Central memory CD8-positive, alpha-beta T cell (primary cell): ENCODE results near the gene TICAM2.
A peak's percentile ranks its signal among the peaks of the same experiment; 100 is the strongest.
"Not testable (repeated sequence)": the region's sequence is repeated elsewhere in the genome, so short reads cannot be mapped to it uniquely, and the experiment has no call there.

ENCODE experiments used
- ATAC-seq: fragments of 150-1000 bp; cut with Tn5 transposase; replicated peaks from 2 replicates; pipeline ENCODE4 v1.10.0; 2022; ENCODE audit warnings: mild to moderate bottlenecking, moderate FRiP score, moderate number of reproducible peaks; ENCODE audit not compliant: poor library complexity, severe bottlenecking; ENCODE audit errors: extremely low read depth
- DNase-seq, 2 donors: peaks; one replicate each; pipeline ENCODE4 v3.0.0; 2021; ENCODE audit warnings: low spot score in 2 of 2
- H3K27ac Mint-ChIP-seq: one replicate; pipeline ENCODE4 v1.8.0; 2022; ENCODE audit warnings: low read depth, mild to moderate bottlenecking, moderate library complexity, mixed read lengths
- H3K27me3 Mint-ChIP-seq: one replicate; pipeline ENCODE4 v1.8.0; 2022; ENCODE audit warnings: mixed read lengths
- H3K36me3 Mint-ChIP-seq: one replicate; pipeline ENCODE4 v1.8.0; 2022; ENCODE audit warnings: mild to moderate bottlenecking, moderate library complexity, mixed read lengths; ENCODE audit not compliant: insufficient read depth
- H3K4me1 Mint-ChIP-seq: one replicate; pipeline ENCODE4 v1.8.0; 2022; ENCODE audit warnings: mixed read lengths
- H3K4me3 Mint-ChIP-seq: one replicate; pipeline ENCODE4 v1.8.0; 2022; ENCODE audit warnings: mild to moderate bottlenecking, moderate library complexity, mixed read lengths
- H3K9me3 Mint-ChIP-seq: one replicate; pipeline ENCODE4 v1.8.0; 2022; ENCODE audit warnings: mixed read lengths

Gene TICAM2, protein sequence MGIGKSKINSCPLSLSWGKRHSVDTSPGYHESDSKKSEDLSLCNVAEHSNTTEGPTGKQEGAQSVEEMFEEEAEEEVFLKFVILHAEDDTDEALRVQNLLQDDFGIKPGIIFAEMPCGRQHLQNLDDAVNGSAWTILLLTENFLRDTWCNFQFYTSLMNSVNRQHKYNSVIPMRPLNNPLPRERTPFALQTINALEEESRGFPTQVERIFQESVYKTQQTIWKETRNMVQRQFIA

DNA sequence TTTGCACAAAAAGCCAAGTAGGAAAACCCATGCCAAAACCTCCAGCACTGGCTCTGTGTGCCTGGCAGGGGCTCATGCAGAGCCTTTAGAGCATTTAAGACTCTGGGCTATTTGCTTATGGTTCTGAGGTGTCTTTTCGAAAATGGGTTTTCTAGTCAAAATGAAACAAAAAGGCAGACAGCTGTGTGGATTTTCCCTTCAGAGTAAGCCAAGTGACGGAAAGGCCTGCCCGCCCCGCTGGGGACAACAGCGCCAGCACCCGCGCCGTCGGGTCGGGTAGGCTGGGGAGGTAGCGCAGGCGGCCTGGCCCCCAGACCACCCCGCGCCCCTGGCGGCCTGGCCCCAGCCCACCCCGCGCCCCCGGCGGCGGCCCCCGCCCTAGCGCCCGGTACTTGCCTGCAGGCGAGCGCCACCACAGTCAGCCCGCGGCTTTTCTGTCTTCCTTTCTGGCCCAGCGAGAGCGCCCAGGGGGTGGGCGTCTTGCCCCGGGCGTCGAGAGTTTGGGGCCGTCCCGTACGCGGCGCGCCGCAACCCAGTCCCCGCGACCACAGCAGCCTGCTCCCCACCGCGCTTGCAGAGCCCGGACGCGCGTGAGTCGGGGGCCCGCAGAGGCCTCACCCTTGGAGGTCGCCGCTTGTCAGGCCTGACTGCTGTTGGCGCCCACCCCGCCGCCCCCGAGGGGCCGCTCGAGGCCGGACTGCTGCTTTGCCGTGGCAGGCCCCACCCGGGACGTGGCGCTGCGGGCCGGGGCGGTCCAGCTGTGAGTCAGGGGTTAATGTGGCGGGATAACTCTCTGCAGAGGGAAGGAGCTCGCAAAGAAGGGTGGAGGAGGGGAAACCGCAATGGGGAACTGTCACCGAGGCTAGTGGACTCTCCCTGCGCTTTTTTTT lies at the start of gene TICAM2:
TICAM2 (minus strand) TSS at position 779 of the 890 bp plus-strand sequence. CDS start 21,223 bp downstream, outside the sequence.
- Mint-ChIP-seq H3K36me3 (peaks cover 11% of the 10 kb centered on the region), H3K4me1 (peaks cover 33% of the 10 kb centered on the region), H3K27me3 (no peaks in the 10 kb centered on the region), H3K9me3 (no peaks in the 10 kb centered on the region), H3K27ac (peak within 1 kb of the TSS; percentile 52), H3K4me3 (peak within 1 kb of the TSS; percentile 67)
- DNase-seq (peak; percentile 21 to 32), ATAC-seq (peak; percentile 74)

DNA sequence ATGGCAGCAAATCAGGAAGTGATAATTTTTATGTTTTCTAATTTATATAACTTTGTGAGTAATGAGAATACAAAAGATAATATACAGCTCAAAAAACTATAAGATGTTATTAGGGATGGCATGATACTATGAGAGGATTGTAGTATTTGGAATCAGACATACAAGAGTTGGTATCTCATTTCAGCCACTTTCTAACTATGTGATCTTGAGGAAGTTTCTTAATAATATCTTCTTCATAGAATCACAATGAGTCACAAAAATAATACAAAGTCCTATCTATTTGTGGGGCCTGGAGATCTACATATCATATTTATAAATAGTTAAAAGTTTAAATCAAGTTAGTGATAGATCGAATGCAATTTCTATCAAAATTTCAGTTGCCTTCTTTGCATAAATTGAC lies 47.3 kb upstream of the TICAM2 start:
- Mint-ChIP-seq H3K27me3 (peaks cover 18% of the 10 kb centered on the region), H3K4me3 (no peak overlapping the region), H3K27ac (no peak overlapping the region), H3K4me1 (no peaks in the 10 kb centered on the region), H3K9me3 (no peaks in the 10 kb centered on the region), H3K36me3 (no peaks in the 10 kb centered on the region)
- no peak for ATAC-seq
- no peak for DNase-seq

DNA sequence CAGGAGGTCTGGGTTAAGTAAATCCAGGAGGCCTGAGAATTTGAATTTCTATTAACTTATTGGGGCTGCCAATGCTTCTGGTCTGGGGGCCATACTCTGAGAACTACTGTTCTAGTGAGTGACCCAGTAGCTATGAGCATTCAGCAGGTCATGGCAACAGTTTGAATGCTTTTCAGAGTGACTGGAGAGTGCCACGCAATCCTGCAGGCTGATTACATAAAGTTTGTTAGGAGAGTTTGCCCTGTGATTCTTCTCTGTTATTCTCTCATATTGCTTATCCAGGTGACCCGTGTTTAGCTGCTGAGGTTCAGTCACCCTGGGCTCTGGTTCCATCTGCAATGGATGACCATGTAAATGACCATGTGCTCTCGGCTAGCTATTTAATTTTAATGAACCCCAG lies 45.8 kb upstream of the TICAM2 start:
- ATAC-seq, result no peak
- Mint-ChIP-seq H3K27ac (no peak overlapping the region), H3K27me3 (peaks cover 33% of the 10 kb centered on the region), H3K36me3 (no peaks in the 10 kb centered on the region), H3K9me3 (no peaks in the 10 kb centered on the region), H3K4me1 (no peaks in the 10 kb centered on the region), H3K4me3 (no peak overlapping the region)
- DNase-seq, result no peak

DNA sequence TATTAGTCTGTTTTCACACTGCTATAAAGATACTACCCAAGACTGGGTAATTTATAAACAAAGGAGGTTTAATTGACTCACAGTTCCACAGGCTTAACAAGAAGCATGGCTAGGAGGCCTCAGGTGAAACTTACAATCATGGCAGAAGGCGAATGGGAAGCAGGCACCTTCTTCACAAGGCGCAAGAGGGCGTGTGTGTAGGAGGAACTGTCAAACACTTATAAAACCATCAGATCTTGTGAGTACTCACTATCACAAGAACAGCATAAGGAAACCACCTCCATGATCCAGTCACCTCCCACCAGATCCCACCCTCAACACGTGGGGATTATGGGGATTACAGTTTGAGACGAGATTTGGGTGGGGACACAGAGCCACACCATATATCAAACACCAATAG lies 43.1 kb upstream of the TICAM2 start:
- DNase-seq, H3K9me3 Mint-ChIP-seq, H3K27ac Mint-ChIP-seq, H3K36me3 Mint-ChIP-seq, H3K4me3 Mint-ChIP-seq, H3K4me1 Mint-ChIP-seq, ATAC-seq: not testable (repeated sequence)
- peaks cover 38% of the 10 kb centered on the region for H3K27me3 Mint-ChIP-seq

DNA sequence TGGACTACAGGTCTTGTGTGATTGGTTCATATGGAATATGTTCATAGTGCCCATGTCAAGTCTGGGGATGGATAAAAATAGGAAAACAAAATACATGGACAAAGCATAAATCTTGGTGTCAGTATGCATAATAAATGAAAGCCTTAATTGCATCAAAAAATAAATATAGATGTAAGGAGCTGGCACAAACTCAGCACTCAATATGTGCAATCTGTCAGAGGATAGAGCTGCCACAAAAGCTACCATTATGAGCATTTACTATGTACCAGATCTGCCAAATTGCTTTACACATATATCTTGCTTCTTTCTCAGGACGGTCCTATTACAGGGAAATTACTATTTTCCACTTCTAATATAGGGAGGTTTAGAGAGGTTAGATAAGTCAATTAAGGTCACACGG lies 41.8 kb upstream of the TICAM2 start:
- Mint-ChIP-seq H3K27me3 (peaks cover 38% of the 10 kb centered on the region), H3K9me3 (no peaks in the 10 kb centered on the region), H3K27ac (no peak overlapping the region), H3K36me3 (peaks cover 2% of the 10 kb centered on the region), H3K4me3 (no peak overlapping the region), H3K4me1 (no peaks in the 10 kb centered on the region)
- ATAC-seq (no peak), DNase-seq (no peak)

DNA sequence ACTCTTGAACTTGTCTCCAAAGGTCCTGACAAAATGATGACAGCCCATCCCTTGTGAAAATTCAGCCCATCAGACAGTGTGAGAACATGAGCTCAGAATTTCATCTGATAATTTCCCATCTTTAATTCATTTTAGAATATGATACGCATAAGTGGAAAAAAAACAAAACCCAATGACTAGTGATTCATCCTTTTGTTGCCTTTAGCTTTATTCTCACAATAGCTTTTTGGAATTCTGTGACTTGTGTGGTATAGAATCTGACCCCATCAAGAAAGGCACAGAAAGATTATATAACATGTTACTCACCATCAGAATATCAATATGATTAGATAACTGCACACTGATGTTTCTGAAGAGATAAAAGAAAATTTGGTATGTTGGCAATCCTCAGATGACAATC lies 39.7 kb upstream of the TICAM2 start:
- Mint-ChIP-seq H3K9me3 (no peaks in the 10 kb centered on the region), H3K27me3 (peaks cover 38% of the 10 kb centered on the region), H3K27ac (no peak overlapping the region), H3K36me3 (peaks cover 2% of the 10 kb centered on the region), H3K4me3 (no peak overlapping the region), H3K4me1 (no peaks in the 10 kb centered on the region)
- ATAC-seq (no peak), DNase-seq (no peak)

DNA sequence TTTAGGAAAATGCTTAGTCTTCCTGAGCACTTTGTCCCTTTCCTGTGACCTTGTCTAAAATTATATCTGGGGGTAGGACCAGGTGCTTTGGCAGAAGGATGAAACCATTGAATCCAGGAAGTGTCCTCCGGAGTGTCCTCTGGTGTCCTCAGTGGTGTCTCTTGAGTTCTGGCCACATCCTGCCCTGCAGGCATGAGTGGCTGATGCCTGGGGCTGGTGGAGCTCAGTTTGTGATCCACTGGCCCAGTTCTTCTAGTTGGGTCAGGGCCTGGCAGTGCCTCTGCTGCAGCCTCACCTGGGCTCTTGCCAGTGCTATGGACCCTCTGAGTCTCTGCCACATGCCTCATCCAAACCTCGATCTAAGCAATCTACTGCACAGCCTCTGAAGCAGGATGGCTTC lies 38.0 kb upstream of the TICAM2 start:
- H3K27me3 Mint-ChIP-seq, result peaks cover 27% of the 10 kb centered on the region
- ATAC-seq, result no peak
- H3K4me3 Mint-ChIP-seq, result no peak overlapping the region
- H3K27ac Mint-ChIP-seq, result no peak overlapping the region
- H3K9me3 Mint-ChIP-seq, result no peaks in the 10 kb centered on the region
- H3K4me1 Mint-ChIP-seq, result no peaks in the 10 kb centered on the region
- H3K36me3 Mint-ChIP-seq, result peaks cover 2% of the 10 kb centered on the region
- DNase-seq, result no peak

DNA sequence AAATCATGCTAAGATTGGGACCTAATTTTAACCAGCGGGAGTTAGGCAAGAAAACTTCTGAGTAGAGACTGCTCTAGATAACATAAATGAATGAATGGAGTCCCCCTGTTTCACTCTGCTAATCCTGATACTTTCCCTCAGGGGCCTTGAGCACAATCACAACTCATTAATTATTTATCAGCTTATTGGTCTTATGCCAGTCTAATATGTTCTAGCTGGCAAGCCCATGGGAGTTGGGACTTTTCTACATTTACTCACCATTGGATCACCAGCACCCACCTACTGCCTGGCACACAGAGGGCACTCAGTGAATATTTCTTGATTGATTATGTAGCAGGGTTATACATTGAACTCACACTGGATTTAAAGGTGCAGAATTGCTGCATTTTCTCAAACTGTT lies 37.1 kb upstream of the TICAM2 start:
- Mint-ChIP-seq H3K27me3 (peaks cover 18% of the 10 kb centered on the region), H3K4me1 (peaks cover 5% of the 10 kb centered on the region), H3K4me3 (no peak overlapping the region), H3K27ac (no peak overlapping the region), H3K9me3 (no peaks in the 10 kb centered on the region), H3K36me3 (peaks cover 2% of the 10 kb centered on the region)
- no peak for ATAC-seq
- DNase-seq, result no peak

DNA sequence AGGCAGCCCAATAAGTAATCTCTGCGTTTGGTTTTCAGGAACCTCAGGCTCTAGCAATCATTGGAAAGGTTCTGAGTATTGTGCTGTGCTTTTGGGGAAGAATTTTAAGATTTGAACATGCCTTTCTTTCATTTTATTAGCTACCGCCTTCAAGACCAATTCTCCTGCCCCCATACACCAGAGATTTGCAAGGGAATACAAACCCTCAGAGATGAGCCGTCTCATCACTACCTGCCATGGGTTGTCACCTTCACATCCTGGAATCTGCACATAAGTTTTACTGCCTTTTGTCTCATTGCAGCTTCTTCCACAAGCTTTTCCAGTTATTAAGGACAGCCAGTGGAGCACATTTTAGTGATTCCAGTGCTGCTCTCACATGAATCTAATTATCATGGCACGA lies 35.2 kb upstream of the TICAM2 start:
- H3K27me3 Mint-ChIP-seq, result no peaks in the 10 kb centered on the region
- H3K27ac Mint-ChIP-seq, result no peak overlapping the region
- DNase-seq (no peak), ATAC-seq (no peak)
- no peaks in the 10 kb centered on the region for H3K9me3 Mint-ChIP-seq
- no peak overlapping the region for H3K4me3 Mint-ChIP-seq
- H3K4me1 Mint-ChIP-seq, result peaks cover 6% of the 10 kb centered on the region
- peaks cover 2% of the 10 kb centered on the region for H3K36me3 Mint-ChIP-seq

DNA sequence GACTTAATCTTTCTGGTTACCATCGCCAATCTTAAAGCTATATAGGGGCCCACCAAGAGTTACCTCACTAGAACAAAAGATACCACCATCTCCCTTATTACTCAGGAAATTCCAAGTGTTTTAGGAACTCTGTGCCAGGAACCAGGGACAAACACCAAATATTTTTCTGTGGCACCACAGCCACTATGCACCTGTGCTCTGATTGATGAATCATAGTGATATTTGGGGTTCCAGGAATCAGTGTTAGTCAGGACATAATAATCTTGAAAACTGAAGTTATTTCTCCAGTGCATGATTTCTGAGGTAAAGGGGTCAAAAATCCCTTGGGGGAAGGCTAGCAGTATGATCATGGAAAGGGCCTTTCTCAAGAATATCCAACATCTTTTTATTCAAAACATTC lies 33.7 kb upstream of the TICAM2 start:
- DNase-seq (no peak), ATAC-seq (no peak)
- no peak overlapping the region for H3K27ac Mint-ChIP-seq
- H3K27me3 Mint-ChIP-seq, result no peaks in the 10 kb centered on the region
- no peak overlapping the region for H3K4me3 Mint-ChIP-seq
- no peaks in the 10 kb centered on the region for H3K9me3 Mint-ChIP-seq
- peaks cover 2% of the 10 kb centered on the region for H3K36me3 Mint-ChIP-seq
- peaks cover 6% of the 10 kb centered on the region for H3K4me1 Mint-ChIP-seq

DNA sequence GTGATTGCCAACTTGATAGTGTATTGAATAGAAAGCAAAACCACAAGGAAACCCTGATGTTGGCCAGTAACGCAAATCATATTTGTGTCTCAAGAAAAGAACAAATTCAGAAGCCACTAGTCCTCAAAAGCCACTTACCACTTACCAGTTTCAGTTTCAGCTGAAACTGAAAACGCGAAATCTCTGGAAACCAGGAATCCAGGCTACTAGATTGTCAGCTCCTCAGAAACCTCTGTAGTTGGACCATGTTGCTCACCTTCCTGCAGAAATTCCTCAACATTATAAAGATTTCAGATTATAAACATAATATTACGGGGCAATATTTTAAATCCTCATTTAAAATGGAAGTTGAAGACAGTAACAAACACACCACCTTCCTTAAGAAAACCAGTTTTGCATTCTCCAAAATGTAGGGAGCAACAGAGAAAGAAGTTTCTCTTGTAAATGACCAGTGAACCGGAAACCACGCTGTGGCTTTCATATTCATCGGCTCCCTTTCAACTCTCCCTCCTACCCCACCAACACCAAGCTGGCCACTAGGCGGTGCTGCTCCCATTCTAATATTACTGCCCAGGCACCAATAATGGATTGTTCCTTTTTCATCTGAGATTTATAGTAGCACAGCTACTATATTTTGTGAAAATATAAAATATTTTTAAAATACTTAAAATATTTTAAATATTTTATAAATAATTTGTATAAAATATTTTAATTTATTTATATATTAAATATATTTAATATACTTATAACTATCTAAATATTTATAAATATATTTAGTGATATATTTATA lies 32.3 kb upstream of the TICAM2 start:
- DNase-seq (peak; percentile 73 to 77), ATAC-seq (peak; percentile 88)
- Mint-ChIP-seq H3K4me1 (peaks cover 6% of the 10 kb centered on the region), H3K27ac (no peak overlapping the region), H3K9me3 (no peaks in the 10 kb centered on the region), H3K4me3 (peak overlapping the region; percentile 67), H3K27me3 (no peaks in the 10 kb centered on the region), H3K36me3 (no peaks in the 10 kb centered on the region)

DNA sequence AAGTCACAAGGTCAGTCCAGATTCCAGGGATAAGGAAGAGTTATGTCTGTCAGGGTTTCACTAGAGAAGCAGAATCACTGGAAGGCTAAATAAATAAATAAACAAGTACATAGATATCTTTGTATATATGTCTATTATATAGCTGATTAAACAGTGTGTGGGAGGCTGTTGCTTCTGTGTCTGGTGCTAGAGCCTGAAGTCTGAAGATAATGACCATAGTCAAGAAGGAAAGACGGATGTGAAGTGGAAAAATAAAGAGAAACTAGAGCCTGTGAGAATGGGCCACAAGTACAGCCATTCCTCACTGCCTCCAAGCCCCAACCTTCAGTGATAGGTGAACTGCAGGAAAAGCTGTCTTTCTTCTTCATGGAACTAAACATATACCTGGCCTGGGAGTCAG lies 27.6 kb upstream of the TICAM2 start:
- Mint-ChIP-seq H3K27ac (no peak overlapping the region), H3K36me3 (peaks cover 7% of the 10 kb centered on the region), H3K27me3 (no peaks in the 10 kb centered on the region), H3K4me1 (peaks cover 12% of the 10 kb centered on the region), H3K9me3 (no peaks in the 10 kb centered on the region), H3K4me3 (no peak overlapping the region)
- ATAC-seq (no peak), DNase-seq (no peak)
